HL-60 (cell line): ENCODE results near the gene SOCS3.

Experiments
- DNase-seq, 2 experiments: peaks; one replicate each; pipeline ENCODE4 v3.0.0-alpha.2; 2010 to 2020; ENCODE audit warnings: low read depth in 1 of 2, low spot score in 1 of 2
- H3K27ac ChIP-seq: fragments of 250-450 bp; sonication (Bioruptor Pico); replicated peaks from 2 replicates; pipeline ENCODE4 v1.5.1; 2020; ENCODE audit warnings: mild to moderate bottlenecking, moderate library complexity
- H3K27me3 ChIP-seq: fragments of 250-450 bp; sonication (Bioruptor Pico); 2 replicates; pipeline ENCODE4 v1.5.1; 2021; ENCODE audit warnings: mild to moderate bottlenecking, moderate library complexity; ENCODE audit not compliant: insufficient read depth, poor library complexity, severe bottlenecking
- H3K4me3 ChIP-seq: replicated peaks from 2 replicates; pipeline ENCODE4 v1.5.1; 2011; ENCODE audit warnings: mild to moderate bottlenecking, control low read depth, low read length; ENCODE audit not compliant: insufficient read depth
- CTCF ChIP-seq: IDR thresholded peaks from one replicate; pipeline ENCODE4 v1.5.1; 2011; ENCODE audit warnings: low read length, control low read depth, inconsistent platforms; ENCODE audit not compliant: insufficient read depth
- GABPA ChIP-seq: IDR thresholded peaks from 2 replicates; pipeline ENCODE4 v1.6.1; 2012; ENCODE audit warnings: low read depth
- POLR2AphosphoS5 ChIP-seq: IDR thresholded peaks from 2 replicates; pipeline ENCODE4 v1.6.1; 2012; ENCODE audit warnings: low read depth
- REST ChIP-seq: IDR thresholded peaks from 2 replicates; pipeline ENCODE4 v1.6.1; 2012; ENCODE audit warnings: low read depth; ENCODE audit not compliant: insufficient replicate concordance
- SPI1 ChIP-seq: IDR thresholded peaks from 2 replicates; pipeline ENCODE4 v1.6.1; 2012; ENCODE audit warnings: low read depth, mild to moderate bottlenecking, borderline replicate concordance

The SOCS3 gene

GRCh38 chr17:78378225-78379130 lies 18.6 kb upstream of the SOCS3 start, which contains the start of gene PGS1:
Gene PGS1 (plus strand): TSS chr17:78378649. CDS start chr17:78378666, 17 bp downstream.
- Histone ChIP-seq H3K27me3 (no peaks in the 10 kb centered on the region), H3K4me3 (peak within 1 kb of the TSS; percentile 96), H3K27ac (peak within 1 kb of the TSS; percentile 72)
- peak in 1 of 2 experiments; percentile 75 for DNase-seq
- TF ChIP-seq POLR2AphosphoS5 (peak; percentile 90), CTCF (no peak), SPI1 (peak; percentile 80), REST (peak; percentile 44), GABPA (peak; percentile 93)

- Histone ChIP-seq H3K27me3 (no peaks in the 10 kb centered on the region), H3K27ac (peak overlapping the region; percentile 72), H3K4me3 (peak overlapping the region; percentile 96)
- no peak for DNase-seq
- TF ChIP-seq REST (no peak), POLR2AphosphoS5 (no peak), GABPA (no peak), CTCF (no peak), SPI1 (no peak)
Observed at GRCh38 chr17:78377858-78378224, 18.0 kb upstream of the SOCS3 start.

GRCh38 chr17:78376161-78376560 lies 16.3 kb upstream of the SOCS3 start:
- no peak overlapping the region for H3K4me3 ChIP-seq
- H3K27ac ChIP-seq: no peak overlapping the region
- no peak for DNase-seq

GRCh38 chr17:78375401-78376151 lies 15.7 kb upstream of the SOCS3 start:
- H3K4me3 ChIP-seq: no peak overlapping the region
- TF ChIP-seq REST: no peak
- TF ChIP-seq CTCF: no peak
- TF ChIP-seq POLR2AphosphoS5: no peak
- TF ChIP-seq GABPA: no peak
- DNase-seq: peak; percentile 60
- H3K27me3 ChIP-seq: no peaks in the 10 kb centered on the region
- peak overlapping the region; percentile 41 for H3K27ac ChIP-seq

More at GRCh38 chr17:78376161-78376560, 16.3 kb upstream of the SOCS3 start:
- H3K27me3 ChIP-seq: no peaks in the 10 kb centered on the region
- TF ChIP-seq POLR2AphosphoS5 (no peak), SPI1 (peak; percentile 51; the same call in 1 of the 2 replicates)
